HG03457 (cell line): ENCODE measurements around the gene ARR3.
"Not testable (repeated sequence)": the region's sequence is repeated elsewhere in the genome, so short reads cannot be mapped to it uniquely, and the experiment has no call there.

Experiments used
- ATAC-seq: cut with Tn5 transposase; IDR thresholded peaks from one replicate; pipeline ENCODE4 v1.9.1; 2021; ENCODE audit warnings: moderate number of reproducible peaks; ENCODE audit not compliant: unreplicated experiment

ARR3 gene

GRCh38 chrX:70279081-70279480, 10.9 kb downstream of the ARR3 start:
- no peak for ATAC-seq

GRCh38 chrX:70280573-70280972, 12.4 kb downstream of the ARR3 start:
- no peak for ATAC-seq

- ATAC-seq, result no peak
Measured at GRCh38 chrX:70281951-70282350, 13.8 kb downstream of the ARR3 start, which contains the start of gene RAB41. Gene RAB41, plus strand, starts transcription at chrX:70282172. Its CDS starts 46 bp downstream, at chrX:70282218.

GRCh38 chrX:70289168-70289792, 21.1 kb downstream of the ARR3 start:
- no peak for ATAC-seq

- peak; percentile 89 for ATAC-seq
Measured at GRCh38 chrX:70289793-70290770, 21.9 kb downstream of the ARR3 start, which contains the start of the genes KIF4A and PDZD11. Gene KIF4A, plus strand, starts transcription at chrX:70290104. Its CDS starts 355 bp downstream, at chrX:70290459. Gene PDZD11, minus strand, starts transcription at chrX:70289927. Its CDS starts 586 bp downstream, at chrX:70289341.

GRCh38 chrX:70292788-70293187, 24.7 kb downstream of the ARR3 start:
- no peak for ATAC-seq

- ATAC-seq, result no peak
Measured at GRCh38 chrX:70293621-70294020, 25.5 kb downstream of the ARR3 start.

- no peak for ATAC-seq
Measured at GRCh38 chrX:70301716-70302115, 33.6 kb downstream of the ARR3 start.

GRCh38 chrX:70313503-70313902, 45.4 kb downstream of the ARR3 start:
- no peak for ATAC-seq

- ATAC-seq, result no peak
Measured at GRCh38 chrX:70322784-70323183, 54.6 kb downstream of the ARR3 start.

- not testable (repeated sequence) for ATAC-seq
Measured at GRCh38 chrX:70323628-70324027, 55.5 kb downstream of the ARR3 start.

- no peak for ATAC-seq
Measured at GRCh38 chrX:70324326-70324725, 56.2 kb downstream of the ARR3 start.

GRCh38 chrX:70331161-70331560, 63.0 kb downstream of the ARR3 start:
- ATAC-seq, result no peak
